Erythroblast (primary cell): ENCODE measurements around the gene RNPEPL1.

ENCODE experiments used
- GATA1 ChIP-seq: IDR thresholded peaks from 2 replicates; pipeline ENCODE4 v1.6.1; 2011; ENCODE audit warnings: low read depth, mild to moderate bottlenecking, control low read depth, low read length, moderate library complexity
- POLR2A ChIP-seq: IDR thresholded peaks from 2 replicates; pipeline ENCODE4 v1.6.1; 2011; ENCODE audit warnings: mild to moderate bottlenecking, low read length

GRCh38 chr2:240528406-240529040, 39.8 kb upstream of the RNPEPL1 start:
- no peak for TF ChIP-seq POLR2A
- no peak for TF ChIP-seq GATA1
